Pons (tissue), 1 donor: ENCODE measurements around the gene GHR.
"Not testable (repeated sequence)": the region's sequence is repeated elsewhere in the genome, so short reads cannot be mapped to it uniquely, and the experiment has no call there.

Experiments
- DNase-seq: peaks from one replicate; pipeline ENCODE4 v3.0.0-alpha.2; 2016; ENCODE audit warnings: low spot score

The GHR gene

DNA sequence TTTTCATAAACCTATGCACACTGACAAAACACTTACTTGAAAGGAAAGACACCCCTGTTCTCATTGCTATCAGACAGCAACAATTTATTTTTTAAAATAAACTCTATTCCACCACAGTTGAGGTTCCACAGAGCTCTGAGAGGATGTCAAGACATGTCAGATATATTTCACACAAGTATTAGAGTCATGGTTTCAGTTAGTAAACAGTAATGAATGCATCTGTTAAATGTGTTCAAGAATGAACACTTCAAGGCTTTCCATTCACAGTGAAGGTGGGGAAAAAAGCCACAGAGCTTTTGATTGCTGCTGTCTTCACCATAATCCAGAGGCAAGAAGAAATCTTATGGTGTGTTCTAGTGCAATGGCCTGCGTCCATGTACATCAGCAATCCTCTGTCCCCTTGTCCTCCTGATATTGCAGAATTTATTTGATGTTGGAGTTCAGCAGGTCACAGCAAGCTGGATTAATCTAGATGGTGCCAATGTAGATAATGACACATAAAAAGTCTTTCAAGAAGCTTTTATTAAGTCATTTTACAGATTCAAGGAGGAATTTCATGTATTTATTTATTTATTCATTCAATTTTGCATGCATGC, 146.8 kb downstream of the GHR start:
- no peak for DNase-seq

DNA sequence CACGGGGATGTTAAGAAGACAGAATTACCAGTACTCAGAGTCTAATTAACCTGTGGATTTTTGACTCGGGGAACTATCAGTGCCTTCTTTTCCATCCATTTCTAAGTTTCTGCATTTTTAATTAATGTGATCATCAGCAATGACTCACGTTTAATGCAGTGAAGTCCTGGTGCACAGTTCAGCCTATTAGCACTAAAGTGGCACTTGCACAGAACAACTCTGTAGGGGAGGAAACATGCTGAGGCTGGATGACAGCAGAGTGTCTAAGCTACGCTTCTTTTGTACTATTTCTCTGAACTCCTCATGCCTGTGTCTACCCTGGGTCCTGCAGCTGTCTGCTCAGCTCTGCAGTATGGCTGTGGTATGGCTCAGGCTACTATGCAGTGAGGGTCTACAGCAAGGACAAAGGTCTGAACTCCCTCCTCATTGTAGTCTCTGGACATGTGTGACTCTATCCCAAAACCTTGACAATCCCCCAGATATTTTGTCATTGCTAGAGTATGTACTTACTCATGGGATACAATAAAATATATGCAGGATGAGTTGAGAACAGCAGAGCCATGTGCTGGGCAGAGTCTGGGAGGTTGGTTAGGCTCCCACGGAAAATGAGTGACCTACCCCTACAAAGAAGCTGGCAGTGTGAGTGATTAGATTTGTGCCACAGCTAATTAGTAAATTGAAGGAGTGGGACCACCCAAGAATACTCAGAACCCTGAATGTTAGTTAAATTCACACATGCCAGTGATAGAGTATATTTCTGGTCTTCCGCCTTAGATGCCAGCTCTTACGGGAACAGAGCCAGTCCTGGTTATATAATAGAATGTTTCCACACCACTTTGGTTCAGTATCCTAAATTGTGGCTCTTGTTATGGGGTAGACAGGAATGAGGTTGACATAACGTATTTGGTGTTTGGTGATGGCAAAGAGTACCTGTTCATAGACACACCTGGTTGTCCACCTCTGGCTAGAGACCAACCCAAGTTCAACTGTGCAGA, 148.0 kb downstream of the GHR start:
- DNase-seq = no peak

DNA sequence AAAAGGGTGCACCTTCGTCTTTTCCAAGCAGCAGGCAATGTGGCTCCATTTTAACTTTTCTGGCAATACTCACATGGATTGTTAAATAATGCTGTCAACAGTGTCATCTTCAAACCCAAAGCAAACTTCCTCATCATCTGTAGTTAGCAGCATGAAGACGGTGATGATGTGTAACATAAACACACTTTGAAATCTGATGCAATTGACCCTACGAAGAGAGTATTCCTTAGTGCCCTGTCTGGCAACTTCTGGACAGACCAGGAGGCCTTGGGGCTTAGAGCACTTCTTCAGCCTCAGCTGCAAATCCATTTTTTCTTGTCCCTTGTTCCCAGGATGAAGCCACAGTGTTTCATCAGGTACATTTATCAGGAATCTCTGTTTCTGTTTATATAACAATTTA, 149.1 kb downstream of the GHR start:
- no peak for DNase-seq

DNA sequence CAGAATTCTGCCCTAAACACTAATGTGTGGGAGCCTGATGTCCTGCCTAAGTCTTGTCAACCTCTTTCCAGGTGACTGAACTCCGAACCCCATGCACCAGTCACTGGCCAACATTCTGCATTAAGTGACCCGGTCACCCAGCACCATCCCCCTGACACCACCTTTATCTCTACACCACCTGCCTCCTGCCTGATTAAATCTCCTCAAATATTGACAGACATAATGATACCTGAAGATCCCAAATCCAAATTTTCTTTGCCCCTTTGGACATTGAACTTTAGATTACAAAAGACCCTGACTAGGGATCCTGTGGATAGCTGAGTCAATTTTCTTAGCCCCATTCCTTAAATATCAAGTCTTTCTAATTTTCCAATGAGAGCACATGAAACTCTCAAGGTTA, 150.1 kb downstream of the GHR start:
- DNase-seq = no peak

DNA sequence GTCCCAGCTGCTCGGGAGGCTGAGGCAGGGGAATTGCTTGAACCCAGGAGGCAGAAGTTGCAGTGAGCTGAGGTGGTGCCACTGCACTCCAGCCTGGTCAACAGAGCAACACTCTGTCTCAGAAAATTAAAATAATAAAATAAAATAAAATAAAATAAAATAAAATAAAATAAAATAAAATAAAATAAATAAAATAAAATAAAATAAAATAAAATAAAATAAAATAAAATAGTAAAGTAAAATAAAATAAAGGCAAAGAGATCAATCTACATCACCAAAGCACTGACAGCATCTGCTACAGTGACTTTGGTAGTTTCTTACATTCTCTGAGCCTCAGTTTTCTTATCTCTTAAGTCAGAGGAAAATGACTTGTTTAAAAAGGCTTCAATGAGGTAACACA, 152.7 kb downstream of the GHR start:
- not testable (repeated sequence) for DNase-seq

DNA sequence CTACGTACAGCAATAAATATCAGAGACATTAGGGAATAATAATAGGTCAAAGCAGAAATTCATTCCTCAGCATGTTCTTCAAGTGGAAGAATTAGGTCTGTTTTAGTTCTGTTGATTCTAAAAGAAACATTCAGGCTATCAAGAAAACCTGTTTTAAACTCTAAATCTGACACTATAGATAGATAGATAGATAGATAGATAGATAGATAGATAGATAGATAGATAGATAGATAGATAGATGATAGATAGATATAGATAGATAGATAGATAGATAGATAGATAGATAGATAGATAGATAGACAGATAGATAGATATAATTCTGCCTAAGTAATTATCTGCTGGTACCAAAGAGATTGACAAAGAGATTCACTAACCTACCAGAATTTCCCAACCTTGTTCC, 155.7 kb downstream of the GHR start:
- DNase-seq = not testable (repeated sequence)

DNA sequence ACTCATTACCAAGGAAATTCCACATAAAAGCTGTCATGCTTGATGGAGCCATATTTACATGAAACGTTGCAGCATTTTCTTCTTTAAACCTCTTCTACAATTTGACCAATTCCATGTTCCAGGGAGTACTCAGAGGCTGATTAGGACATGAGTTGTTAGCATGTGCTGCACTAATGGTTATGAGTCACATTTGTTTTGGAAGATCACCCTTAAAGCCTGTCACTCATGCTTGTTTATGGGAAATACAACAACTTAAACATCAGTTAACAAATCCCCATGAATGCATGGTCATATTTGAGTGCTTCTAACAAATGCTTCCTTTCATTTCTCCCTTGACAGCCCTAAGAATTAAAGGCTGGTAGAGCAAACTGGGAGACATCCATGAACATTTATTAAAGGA, 156.1 kb downstream of the GHR start:
- no peak for DNase-seq

DNA sequence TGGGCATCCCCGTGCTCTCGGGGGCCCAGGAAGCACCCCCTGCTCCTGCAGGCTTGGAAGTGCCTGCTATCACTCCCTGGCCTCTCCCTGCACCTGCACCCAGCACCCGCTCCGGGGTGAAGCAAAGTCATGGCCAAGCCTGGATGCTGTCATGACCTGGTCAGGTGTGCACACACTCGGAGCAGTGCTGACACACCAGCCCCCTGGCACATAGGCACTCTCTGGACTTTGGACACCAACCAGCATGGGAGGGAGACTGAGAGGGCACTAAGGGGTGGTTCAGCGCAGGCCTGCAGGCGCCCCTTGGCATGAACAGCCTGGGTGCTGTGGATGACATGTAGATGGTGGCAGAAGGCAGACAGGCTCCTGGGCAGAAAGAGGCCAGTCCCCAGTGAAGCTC, 158.6 kb downstream of the GHR start:
- DNase-seq = no peak

DNA sequence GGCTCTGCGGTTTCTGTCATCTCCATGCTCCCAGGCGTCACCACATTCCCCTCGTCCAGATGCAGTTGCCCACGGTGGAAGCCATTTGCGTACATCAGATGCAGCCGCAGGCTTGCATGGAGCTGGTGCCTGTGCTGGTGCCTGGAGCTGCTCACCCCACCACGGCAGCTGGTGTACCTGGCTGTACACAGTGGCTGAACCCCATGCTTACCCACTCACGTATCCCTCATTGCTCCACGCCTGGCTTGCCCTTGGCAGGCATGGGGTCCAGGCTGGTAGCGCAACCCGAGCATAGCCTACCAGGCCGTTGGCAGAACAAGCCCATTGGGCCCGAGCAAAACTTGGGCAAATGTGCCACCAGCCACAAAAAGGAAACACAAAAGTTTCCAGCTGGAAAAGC, 159.5 kb downstream of the GHR start:
- no peak for DNase-seq

DNA sequence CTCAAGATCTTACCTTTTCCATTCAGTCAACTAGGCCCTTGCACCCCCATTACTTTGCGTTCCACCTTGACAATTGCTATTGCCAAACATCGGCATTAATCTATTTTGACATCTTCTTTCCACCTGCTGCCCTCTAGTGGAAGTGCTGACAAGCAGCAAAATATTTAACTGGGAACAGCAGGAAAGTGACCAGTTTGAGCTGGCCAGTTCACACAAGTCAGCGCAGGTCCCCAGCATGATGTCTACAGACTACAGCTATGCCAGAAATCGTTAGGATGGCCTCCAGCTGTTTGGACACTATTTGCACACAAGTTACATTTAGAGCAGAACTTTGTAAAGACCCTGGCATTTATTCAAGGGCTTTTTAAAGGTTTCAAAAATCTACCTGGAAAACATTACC, 160.1 kb downstream of the GHR start:
- peak; percentile 61 for DNase-seq

DNA sequence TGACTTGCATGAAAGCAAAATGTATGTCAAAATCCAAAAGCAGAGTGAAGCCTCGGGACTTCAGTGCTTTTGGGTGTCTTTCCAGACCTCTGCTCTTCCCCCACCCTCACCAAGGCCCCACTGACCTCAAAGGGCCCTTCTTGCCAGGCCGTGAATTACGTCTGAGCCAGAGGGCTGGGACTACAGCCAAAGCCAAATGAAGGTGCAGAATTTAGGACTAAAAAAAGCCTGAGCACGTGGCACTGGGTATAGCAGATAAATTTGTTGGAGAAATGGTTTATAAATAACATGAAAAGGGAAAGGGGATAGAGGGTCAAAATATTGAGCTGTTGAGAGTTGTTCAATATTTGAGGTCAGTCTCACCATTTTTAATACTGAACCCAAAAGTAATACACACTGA, 163.4 kb downstream of the GHR start:
- DNase-seq = peak; percentile 25

DNA sequence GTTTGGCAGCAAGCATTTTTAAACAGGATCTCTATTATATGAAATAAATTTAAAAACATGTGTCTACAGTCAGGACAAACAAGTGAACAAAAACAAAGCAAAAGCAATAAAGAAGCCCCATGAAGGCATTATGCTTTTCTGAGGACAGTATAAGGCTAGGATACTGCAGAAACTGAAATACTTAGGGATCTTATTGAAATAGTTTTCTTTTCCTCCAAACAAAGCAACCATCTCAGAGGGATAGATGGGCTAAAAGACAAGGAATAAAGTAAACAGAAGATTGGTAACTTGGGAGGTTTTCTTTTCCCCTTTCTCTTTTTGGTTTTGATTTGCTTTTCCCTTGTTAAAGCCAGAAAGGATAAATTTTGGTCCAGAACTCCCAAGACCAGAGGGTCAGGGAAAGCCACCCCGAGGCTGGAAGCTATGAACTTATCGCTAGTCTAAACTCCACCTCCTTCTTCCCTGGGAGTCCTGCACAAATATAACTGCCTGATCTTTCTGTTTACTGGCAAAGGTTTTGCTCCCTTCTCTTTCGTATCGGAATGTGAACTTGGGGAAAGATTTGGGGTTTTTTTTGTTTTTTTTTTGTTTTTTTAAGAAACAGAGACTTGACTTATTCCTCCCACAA, 164.0 kb downstream of the GHR start:
- no peak for DNase-seq

DNA sequence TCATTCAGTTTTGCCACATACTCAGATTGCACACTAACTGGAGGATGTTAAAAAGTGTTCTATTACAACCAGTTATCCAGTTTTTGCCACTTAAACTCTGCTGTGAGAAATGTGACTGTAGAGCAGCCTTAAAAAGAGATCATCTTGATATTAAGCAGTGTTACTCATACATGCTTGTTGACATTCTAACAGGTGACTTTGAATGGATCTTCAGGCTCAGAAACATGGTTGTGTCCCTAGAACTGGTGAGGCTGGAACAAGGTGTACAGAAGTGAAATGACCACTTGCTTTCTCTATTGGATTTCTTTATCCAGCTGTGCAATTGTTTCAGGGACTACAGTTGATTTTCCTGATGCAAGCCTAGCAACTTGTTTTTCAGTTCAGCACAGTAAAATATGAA, 167.3 kb downstream of the GHR start:
- no peak for DNase-seq

DNA sequence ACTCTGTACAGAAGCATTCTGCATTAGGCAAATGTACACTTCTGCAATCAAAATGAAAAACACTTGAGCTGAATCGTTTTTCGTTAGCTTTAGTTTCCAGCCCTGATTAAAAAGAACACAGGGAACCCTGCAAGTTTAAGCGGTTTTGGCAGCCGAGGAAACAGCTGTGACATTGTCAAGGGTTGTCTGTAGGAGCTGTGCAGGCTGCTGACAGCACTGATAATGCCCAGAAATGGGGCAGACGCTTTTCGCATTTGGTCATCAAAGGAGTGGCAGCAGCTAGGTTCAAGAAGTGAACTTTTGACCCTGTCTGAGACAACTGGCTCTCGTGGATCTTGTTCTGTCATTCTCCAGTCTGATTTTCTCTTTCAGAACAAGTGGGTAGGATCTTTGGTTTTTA, 167.8 kb downstream of the GHR start:
- peak; percentile 9 for DNase-seq

DNA sequence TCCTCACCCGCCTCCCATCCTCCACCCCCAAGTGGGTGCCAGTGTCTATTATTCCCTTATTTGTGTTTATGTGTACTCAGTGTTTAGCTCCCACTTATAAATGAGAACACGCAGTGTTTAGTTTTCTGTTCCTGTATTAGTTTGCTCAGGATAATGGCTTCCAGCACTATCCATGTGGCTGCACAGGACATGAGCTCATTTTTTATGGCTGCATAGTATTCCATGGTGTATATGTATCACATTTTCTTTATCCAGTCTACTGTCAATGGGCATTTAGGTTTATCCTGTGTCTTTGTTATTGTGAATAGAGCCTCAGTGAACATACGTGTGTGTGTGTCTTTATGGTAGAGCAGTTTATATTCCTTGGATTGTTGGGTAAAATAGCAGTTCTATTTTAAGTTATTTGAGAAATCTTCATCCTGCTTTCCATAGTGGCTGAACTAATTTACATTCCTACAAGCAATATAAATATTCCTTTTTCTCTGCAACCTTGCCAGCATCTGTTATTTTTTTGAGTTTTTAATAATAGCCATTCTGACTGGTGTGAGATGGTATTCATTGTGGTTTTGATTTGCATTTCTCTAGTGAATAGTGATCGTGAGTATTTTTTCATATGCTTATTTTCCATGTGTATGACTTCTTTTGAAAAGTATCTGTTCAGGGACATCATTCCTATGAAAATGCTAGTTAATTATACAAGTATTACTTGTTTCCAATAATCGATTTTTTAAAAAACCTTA, 169.3 kb downstream of the GHR start:
- no peak for DNase-seq

DNA sequence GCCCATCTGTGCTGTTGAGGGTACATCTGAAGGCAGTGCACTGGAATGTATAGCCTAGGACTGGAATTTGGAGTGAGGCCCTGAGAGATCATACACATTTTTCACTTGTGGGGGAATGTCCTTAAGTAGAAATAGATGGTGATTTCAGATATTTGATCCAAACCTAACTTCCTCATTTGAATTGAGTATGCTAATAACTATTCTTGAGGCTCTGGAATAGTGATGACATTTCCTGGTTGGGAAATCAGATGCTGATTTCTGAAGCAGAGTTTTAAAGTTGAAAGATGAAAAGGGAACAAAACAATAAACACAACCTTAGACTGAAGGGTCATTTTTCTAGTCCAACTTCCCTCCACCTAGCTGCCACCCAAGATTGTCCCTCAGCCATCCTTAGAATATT, 170.4 kb downstream of the GHR start:
- DNase-seq = no peak

DNA sequence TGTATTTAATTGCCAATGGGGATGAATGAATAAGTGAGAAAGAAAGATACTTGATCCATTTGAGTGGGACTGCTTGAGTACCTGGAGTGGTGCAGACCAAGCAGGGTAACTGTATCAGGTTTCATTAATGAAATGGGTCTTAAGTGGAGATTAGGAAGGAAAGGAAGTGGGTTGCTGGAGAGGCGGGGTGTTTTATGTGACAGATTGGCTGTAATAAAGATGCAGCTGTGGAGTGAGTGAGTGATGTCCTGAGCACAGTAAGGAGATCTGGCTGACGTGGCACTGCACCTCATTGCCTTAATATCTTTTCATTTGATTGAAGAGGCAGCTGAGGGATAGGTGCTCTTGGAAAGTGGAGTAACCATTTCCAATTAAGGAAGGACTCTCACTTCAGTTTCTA, 172.4 kb downstream of the GHR start:
- DNase-seq = no peak

DNA sequence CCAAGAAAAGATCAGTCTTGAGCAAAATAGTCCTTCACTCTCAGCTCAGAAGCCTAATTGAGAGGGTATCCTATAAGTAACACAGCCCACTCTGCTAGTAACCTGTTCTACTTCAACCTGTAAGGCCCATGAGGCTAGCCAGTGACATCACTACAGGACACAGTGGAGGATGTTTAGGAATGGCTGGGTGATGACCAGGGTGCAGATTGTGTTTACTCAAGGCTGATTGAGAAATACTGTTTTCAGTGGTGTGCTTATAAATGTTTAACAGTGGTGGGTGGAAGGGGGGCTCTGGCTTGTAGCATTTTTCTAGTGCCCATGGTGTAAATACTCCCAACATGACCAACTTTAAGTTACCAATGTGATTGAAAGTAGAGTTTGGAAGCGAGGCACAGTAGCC, 173.6 kb downstream of the GHR start:
- DNase-seq = no peak

DNA sequence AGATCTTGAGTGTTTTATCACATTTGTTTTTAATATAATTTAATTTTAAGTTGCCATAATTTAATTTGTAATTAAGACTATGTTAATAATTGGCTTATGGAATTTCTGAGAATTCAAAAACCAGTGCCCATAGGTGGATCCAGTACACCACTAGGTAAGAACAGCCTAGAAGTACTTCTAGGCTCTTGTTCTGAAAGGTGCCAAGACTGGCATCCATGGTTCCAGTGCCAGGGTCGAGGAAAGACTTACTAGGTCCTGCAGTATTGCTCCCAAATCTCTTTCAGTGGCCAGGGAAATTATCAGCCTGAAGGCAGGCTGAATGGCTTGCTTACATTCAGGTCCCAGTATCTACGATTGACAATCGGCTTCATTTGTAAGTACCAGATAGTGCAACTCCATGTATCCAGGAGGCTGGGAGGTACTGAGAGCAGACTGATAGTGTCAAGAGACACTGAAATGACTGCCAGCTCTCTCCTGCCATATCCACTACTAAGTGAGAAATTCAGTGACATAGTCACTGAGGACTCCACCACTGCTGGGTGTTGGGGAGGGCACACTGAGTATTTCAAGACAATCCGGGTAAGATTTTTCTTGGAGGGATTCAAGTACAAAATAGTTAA, 174.2 kb downstream of the GHR start:
- no peak for DNase-seq

DNA sequence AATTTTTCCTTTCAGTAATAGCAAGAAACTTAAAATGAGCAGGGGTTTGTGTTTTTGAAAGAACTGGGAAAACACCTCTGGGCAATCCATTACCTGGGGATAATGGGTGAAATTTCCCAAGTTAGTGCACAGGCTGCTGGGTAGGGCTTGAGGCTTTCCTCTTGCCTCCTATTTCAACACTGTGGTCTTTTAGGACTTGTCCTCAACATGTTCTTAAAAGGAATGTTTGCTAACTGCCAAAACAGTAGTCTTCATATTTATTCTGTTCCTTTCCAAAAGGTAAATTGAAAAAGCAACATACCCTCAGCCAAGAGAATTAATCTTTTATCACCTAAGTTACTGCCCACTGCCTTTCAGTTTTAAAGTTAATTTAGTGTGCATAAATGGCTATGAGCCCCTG, 175.1 kb downstream of the GHR start:
- no peak for DNase-seq

DNA sequence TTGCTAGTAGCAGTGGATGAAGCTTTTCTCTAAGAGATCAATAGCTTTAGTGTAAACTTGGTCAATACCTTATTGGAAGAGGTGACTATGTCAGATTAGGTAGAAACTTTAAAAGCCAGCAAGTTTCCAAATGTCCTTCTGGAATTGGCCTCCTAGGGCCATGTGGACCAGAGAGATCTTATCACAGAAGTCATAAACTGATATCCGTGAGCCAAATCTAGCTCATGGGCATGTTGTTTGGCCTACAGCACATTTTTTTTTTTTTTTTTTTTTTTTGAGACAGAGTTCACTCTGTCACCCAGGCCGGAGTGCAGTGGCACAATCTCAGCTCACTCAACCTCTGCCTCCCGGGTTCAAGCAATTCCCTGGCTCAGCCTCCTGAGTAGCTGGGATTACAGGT, 175.9 kb downstream of the GHR start:
- no peak for DNase-seq

DNA sequence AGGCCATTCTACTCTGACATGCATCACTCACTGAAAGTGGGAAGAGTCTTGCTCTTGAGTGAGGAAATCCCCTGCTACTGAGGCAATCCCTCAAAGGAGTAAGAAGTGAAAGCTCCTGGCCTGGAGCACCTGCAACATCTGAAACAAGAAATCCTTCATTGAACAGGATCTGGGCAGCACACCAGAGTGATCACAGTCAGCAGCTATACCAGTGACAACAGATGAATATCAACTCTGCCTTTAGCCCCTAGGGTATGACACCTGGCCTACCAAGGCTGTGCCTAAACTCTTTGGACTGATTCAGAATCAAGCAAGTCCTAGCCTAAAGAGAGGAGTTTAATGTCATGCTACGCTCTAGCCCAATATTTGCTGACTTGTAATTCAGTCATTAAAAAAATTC, 177.2 kb downstream of the GHR start:
- no peak for DNase-seq
